PC-3 (cell line): ENCODE data around the gene CCDC187. TPM values are rescaled to one million over a fixed set of nuclear protein-coding genes. Genes with fewer than 3 reads are reported as not detected.

Experiments used
- ATAC-seq: fragments of 200-7000 bp; cut with Tn5 transposase; 2 replicates; pipeline ENCODE4 v1.9.1; 2020; ENCODE audit warnings: mild to moderate bottlenecking, moderate library complexity
- BruUV-seq: library from RNA; stranded (reverse); fragments of 400-500 nt; replicated peaks from 2 replicates; lab custom pipeline; 2021; lab: Mats Ljungman, UMichigan
- CTCF ChIA-PET: fragments of 300-600 bp; sonication (Branson Sonifier 250); formaldehyde crosslinking; loops from one replicate; lab custom pipeline; 2022; ENCODE audit warnings: antibody characterized with exemption; lab: Charles Lee
- POLR2A ChIA-PET: fragments of 300-600 bp; sonication (Branson Sonifier 250); formaldehyde crosslinking; loops from one replicate; lab custom pipeline; 2022; ENCODE audit warnings: antibody characterized with exemption; ENCODE audit not compliant: unreplicated experiment; lab: Charles Lee
- DNase-seq: peaks from one replicate; pipeline ENCODE4 v3.0.0-alpha.2; 2015
- H2AFZ ChIP-seq: fragments of 300-600 bp; sonication (generic); 2 replicates; pipeline ENCODE4 v1.6.0; 2016; ENCODE audit warnings: antibody characterized with exemption, low read length
- H3F3A ChIP-seq: fragments of 300-600 bp; sonication (generic); one replicate; pipeline ENCODE4 v1.6.0; 2017; ENCODE audit warnings: antibody characterized with exemption, low read length, control low read depth, mild to moderate bottlenecking; ENCODE audit not compliant: unreplicated experiment
- H3K27ac ChIP-seq: fragments of 300-600 bp; sonication (generic); 2 replicates; pipeline ENCODE4 v1.5.1; 2016; ENCODE audit warnings: mild to moderate bottlenecking, low read length
- H3K27me3 ChIP-seq: fragments of 300-600 bp; sonication (generic); 2 replicates; pipeline ENCODE4 v1.6.1; 2016; ENCODE audit warnings: low read length, mixed read lengths
- H3K36me3 ChIP-seq: fragments of 300-600 bp; sonication (generic); 2 replicates; pipeline ENCODE4 v1.6.1; 2016; ENCODE audit warnings: low read depth, mixed run types, low read length, mixed read lengths
- H3K4me1 ChIP-seq: fragments of 300-600 bp; sonication (generic); 2 replicates; pipeline ENCODE4 v1.5.1; 2016; ENCODE audit warnings: low read length; ENCODE audit not compliant: insufficient read depth
- H3K4me2 ChIP-seq: fragments of 300-600 bp; sonication (generic); 2 replicates; pipeline ENCODE4 v1.6.0; 2016; ENCODE audit warnings: low read length
- H3K4me3 ChIP-seq: fragments of 300-600 bp; sonication (generic); 2 replicates; pipeline ENCODE4 v1.5.1; 2016; ENCODE audit warnings: mild to moderate bottlenecking, low read length, mixed read lengths
- H3K79me2 ChIP-seq: fragments of 300-600 bp; sonication (generic); 2 replicates; pipeline ENCODE4 v1.6.1; 2017; ENCODE audit warnings: low read length, mixed read lengths
- H3K9ac ChIP-seq: fragments of 300-600 bp; sonication (generic); 2 replicates; pipeline ENCODE4 v1.6.0; 2016; ENCODE audit warnings: mild to moderate bottlenecking, low read length
- H3K9me2 ChIP-seq: fragments of 300-600 bp; sonication (generic); replicated peaks from 2 replicates; pipeline ENCODE4 v1.6.1; 2016; ENCODE audit warnings: mixed run types, low read length, mixed read lengths
- H3K9me3 ChIP-seq: fragments of 300-600 bp; sonication (generic); 2 replicates; pipeline ENCODE4 v1.6.1; 2016; ENCODE audit warnings: low read length, mixed read lengths
- H4K20me1 ChIP-seq: fragments of 300-600 bp; sonication (generic); 2 replicates; pipeline ENCODE4 v1.6.1; 2016; ENCODE audit warnings: low read length, mixed read lengths
- EZH2 ChIP-seq: fragments of 300-600 bp; sonication (generic); IDR thresholded peaks from one replicate; pipeline ENCODE4 v1.6.1; 2017; ENCODE audit warnings: antibody characterized with exemption, mild to moderate bottlenecking, low read length; ENCODE audit not compliant: unreplicated experiment
- EZH2phosphoT487 ChIP-seq: fragments of 300-600 bp; sonication (generic); IDR thresholded peaks from 2 replicates; pipeline ENCODE4 v1.6.1; 2018; ENCODE audit warnings: mild to moderate bottlenecking, antibody characterized with exemption, low read length, borderline replicate concordance
- intact Hi-C: fragments of 100-400 bp; cut with micrococcal nuclease; formaldehyde crosslinking; loops from 2 replicates; pipeline ENCODE4 v1.9.0; 2023
- total RNA-seq: library from RNA; depleted of rRNA; stranded (reverse); fragments of >200 nt; gene quantifications from 2 replicates; pipeline ENCODE4 v1.2.3, GENCODE V29; 2014
- TF ChIP-seq, protein P1 (sequence below): fragments of 300-600 bp; sonication (generic); conservative IDR thresholded peaks from 2 replicates; pipeline ENCODE4 v1.5.1; 2017; ENCODE audit warnings: antibody characterized with exemption, low read depth, mild to moderate bottlenecking, low read length

Gene CCDC187
- total RNA-seq, 1 experiment from 2014 or later, result 0.04 TPM

DNA sequence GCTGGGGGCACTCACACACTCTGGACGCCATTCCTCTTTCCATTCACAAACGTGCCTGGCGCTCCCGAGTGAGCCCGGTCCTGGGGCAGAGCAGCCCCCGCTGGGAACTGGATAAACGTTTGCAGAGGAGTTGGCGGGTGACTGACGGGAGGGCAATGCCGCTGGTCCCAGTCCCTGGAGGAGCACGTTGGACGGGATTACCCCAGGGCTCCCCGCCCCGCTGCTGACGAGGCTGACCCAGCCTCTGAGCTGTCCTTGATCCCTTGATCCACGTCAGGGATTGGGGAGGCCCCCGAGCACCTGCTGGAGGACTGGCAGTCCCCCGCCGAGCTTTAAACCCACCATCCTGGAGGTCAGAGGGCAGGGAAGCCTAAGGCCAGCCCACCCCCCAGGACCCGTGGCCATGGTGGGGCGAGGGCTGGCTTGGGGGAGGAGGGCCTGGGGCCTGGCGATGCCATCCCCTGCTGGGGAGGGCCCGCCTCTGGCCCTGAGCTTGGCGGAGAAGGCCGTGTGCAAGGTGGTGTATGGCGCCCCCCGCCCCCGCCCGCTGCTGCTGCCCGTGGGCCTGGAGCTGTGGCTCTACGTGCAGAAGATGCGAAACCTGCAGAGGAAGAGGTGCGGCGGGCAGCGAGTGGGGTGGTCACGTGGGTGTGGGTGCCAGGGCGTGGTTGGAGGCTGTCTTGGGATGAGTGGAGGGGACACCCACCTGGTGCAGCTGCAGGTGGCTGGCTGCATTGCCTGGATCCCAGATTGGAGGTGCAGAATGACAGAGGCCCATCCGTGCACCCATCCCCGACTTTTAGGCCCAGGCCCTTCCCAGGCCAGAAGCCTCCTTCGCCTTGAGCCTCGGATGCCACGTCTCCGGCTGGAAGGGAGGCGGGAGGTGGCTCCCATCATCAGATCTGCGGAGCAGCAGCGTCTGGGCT, 27.9 kb upstream of the CCDC187 start:
- H4K20me1 ChIP-seq, result peaks cover 4% of the 10 kb centered on the region; the same call in 1 of the 2 replicates
- H3F3A ChIP-seq, result no peaks in the 10 kb centered on the region
- no peak overlapping the region for H3K27ac ChIP-seq
- no peaks in the 10 kb centered on the region for H3K27me3 ChIP-seq
- peaks cover 30% of the 10 kb centered on the region for H3K79me2 ChIP-seq
- H3K36me3 ChIP-seq, result no peaks in the 10 kb centered on the region
- H3K4me2 ChIP-seq, result no peak overlapping the region
- no peak for DNase-seq
- no peak overlapping the region for H3K4me3 ChIP-seq
- no peak overlapping the region for H2AFZ ChIP-seq
- ATAC-seq, result no peak
- TF ChIP-seq, protein P1, sequence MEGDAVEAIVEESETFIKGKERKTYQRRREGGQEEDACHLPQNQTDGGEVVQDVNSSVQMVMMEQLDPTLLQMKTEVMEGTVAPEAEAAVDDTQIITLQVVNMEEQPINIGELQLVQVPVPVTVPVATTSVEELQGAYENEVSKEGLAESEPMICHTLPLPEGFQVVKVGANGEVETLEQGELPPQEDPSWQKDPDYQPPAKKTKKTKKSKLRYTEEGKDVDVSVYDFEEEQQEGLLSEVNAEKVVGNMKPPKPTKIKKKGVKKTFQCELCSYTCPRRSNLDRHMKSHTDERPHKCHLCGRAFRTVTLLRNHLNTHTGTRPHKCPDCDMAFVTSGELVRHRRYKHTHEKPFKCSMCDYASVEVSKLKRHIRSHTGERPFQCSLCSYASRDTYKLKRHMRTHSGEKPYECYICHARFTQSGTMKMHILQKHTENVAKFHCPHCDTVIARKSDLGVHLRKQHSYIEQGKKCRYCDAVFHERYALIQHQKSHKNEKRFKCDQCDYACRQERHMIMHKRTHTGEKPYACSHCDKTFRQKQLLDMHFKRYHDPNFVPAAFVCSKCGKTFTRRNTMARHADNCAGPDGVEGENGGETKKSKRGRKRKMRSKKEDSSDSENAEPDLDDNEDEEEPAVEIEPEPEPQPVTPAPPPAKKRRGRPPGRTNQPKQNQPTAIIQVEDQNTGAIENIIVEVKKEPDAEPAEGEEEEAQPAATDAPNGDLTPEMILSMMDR, result no peak
- TF ChIP-seq EZH2phosphoT487 (no peak), EZH2 (no peak)
- BruUV-seq, result no TSS peak
- H3K9ac ChIP-seq, result no peak overlapping the region
- H3K9me3 ChIP-seq, result no peaks in the 10 kb centered on the region
- peaks cover 8% of the 10 kb centered on the region for H3K4me1 ChIP-seq
- no peaks in the 10 kb centered on the region for H3K9me2 ChIP-seq
- ChIA-PET POLR2A (no interaction called here), CTCF (no interaction called here)
- intact Hi-C loops, result no loop called here

DNA sequence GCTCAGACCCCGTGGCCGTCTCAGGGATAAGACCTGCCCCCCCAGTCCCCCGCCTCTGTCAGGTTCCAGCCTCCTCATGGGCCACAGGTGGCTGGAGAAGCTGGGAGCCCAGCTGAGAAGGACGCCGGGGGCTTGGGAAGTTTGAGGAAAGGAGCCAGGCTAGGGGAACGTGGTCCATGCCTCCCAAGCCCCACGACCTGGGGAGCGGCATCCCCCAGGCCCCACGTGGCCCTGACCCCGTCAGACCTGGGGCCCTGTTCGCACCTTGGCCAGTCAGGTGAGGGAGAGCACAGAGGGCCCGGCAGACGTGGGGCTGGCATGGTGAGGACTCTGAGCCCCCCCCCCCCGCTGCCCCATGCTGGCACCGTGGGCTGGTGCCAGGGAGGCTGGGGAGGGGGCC, 27.1 kb upstream of the CCDC187 start:
- no TSS peak for BruUV-seq
- no peak overlapping the region for H3K4me2 ChIP-seq
- H3K4me3 ChIP-seq, result no peak overlapping the region
- TF ChIP-seq EZH2phosphoT487 (no peak), EZH2 (no peak)
- TF ChIP-seq, protein P1, result no peak
- intact Hi-C loops, result no loop called here
- peaks cover 4% of the 10 kb centered on the region; the same call in 1 of the 2 replicates for H4K20me1 ChIP-seq
- H3F3A ChIP-seq, result no peaks in the 10 kb centered on the region
- H2AFZ ChIP-seq, result no peak overlapping the region
- H3K79me2 ChIP-seq, result peaks cover 30% of the 10 kb centered on the region
- POLR2A ChIA-PET, result no interaction called here
- H3K4me1 ChIP-seq, result peaks cover 8% of the 10 kb centered on the region
- DNase-seq, result no peak
- H3K36me3 ChIP-seq, result no peaks in the 10 kb centered on the region
- H3K9ac ChIP-seq, result no peak overlapping the region
- H3K9me2 ChIP-seq, result no peaks in the 10 kb centered on the region
- no peaks in the 10 kb centered on the region for H3K9me3 ChIP-seq
- no peaks in the 10 kb centered on the region for H3K27me3 ChIP-seq
- ATAC-seq, result no peak
- CTCF ChIA-PET, result no interaction called here
- H3K27ac ChIP-seq, result no peak overlapping the region

DNA sequence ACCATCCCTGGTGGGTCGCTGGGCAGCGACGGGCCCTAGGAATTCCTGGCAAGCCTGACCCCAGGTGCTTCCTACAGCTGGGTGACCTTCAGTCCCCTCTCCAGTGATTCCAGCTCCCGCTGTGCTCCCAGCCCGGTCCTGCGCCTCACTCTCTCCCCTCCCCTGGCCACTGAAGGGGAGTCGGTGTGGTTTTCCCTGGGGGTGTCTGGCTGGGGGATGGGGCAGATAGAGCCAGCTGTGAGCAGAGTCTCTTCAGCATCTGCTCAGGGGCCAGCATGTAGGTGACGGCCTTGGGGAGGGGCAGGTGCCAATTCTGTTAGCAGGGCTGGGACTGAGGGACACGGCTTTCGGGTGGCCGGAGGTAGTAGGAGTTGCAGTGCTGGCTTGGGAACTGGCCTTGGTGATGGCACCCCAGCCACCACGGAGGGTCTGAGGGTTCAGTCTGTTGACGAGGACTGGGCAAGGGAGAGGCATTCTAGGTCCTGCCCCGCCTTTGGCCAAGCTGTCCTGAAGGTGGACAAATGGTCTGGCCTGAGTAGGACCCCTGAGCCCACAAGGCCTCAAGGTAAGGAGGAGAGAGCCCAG, 26.6 kb upstream of the CCDC187 start:
- ATAC-seq, result no peak
- H3K27ac ChIP-seq, result no peak overlapping the region
- H4K20me1 ChIP-seq, result peaks cover 4% of the 10 kb centered on the region; the same call in 1 of the 2 replicates
- H3K79me2 ChIP-seq, result peaks cover 30% of the 10 kb centered on the region
- no peak overlapping the region for H3K9ac ChIP-seq
- no peaks in the 10 kb centered on the region for H3F3A ChIP-seq
- no peak overlapping the region for H2AFZ ChIP-seq
- no peaks in the 10 kb centered on the region for H3K9me2 ChIP-seq
- intact Hi-C loops, result no loop called here
- CTCF ChIA-PET, result no interaction called here
- BruUV-seq, result no TSS peak
- DNase-seq, result no peak
- no peaks in the 10 kb centered on the region for H3K9me3 ChIP-seq
- no peaks in the 10 kb centered on the region for H3K27me3 ChIP-seq
- no peaks in the 10 kb centered on the region for H3K36me3 ChIP-seq
- no peak overlapping the region for H3K4me3 ChIP-seq
- POLR2A ChIA-PET, result no interaction called here
- no peak overlapping the region for H3K4me2 ChIP-seq
- peaks cover 8% of the 10 kb centered on the region for H3K4me1 ChIP-seq
- TF ChIP-seq, protein P1, result no peak
- TF ChIP-seq EZH2phosphoT487 (no peak), EZH2 (no peak)
